Gastrocnemius medialis (tissue), 4 donors: ENCODE measurements around the gene C1RL.

Source experiments
- POLR2A ChIP-seq, 2 donors: fragments of 450-650 bp; IDR thresholded peaks; one replicate each; pipeline ENCODE4 v1.6.1; 2017; ENCODE audit warnings: antibody characterized with exemption in 2 of 2, mild to moderate bottlenecking in 2 of 2, moderate library complexity in 2 of 2
- TF ChIP-seq, protein P1 (sequence below), 5 experiments: fragments of 450-650 bp in 3 of 5; fragments of 200-600 bp in 2 of 5; sonication (generic) in 2 of 5; IDR thresholded peaks in 4 of 5; conservative IDR thresholded peaks in 1 of 5; 1 replicate in 4 of 5; 2 replicates in 1 of 5; pipeline ENCODE4 v1.5.1; 2016 to 2019; ENCODE audit warnings: antibody characterized with exemption in 5 of 5, mild to moderate bottlenecking in 3 of 5, moderate library complexity in 3 of 5

DNA sequence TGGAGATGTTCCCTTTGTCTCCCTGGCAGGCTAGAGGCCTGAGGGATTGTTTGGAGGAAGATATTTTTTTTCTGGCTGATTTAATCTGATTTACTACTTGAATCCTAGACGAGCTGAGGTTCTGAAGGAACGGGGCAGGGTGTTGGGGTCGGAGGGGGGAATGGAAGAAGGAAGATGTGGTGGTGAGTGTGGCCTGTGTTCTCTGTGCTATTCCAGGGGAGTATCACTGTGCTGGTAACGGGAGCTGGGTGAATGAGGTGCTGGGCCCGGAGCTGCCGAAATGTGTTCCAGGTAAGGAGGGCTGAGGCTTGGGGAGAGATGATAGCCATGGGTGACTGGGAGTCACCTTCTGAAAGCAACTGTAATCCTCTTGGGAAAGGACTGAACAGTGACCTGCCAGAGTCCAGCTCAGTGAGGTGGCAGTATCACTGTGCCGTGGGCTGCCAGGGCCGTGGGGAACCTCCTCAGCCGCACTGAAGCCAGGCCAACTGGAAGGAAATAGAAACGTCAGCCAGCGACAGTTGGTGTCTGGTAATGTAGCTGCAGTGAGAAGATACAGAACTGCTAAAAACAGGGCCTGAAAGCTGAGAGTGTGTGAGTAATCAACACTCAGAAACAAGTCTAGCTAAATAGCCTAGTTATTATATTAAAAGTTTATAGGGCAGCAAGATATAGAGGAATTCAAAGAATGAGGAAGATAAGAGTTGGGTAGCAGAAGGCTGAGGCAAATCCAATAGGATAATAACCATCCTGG is 40.6 kb downstream of the C1RL start:
- TF ChIP-seq, protein P1, sequence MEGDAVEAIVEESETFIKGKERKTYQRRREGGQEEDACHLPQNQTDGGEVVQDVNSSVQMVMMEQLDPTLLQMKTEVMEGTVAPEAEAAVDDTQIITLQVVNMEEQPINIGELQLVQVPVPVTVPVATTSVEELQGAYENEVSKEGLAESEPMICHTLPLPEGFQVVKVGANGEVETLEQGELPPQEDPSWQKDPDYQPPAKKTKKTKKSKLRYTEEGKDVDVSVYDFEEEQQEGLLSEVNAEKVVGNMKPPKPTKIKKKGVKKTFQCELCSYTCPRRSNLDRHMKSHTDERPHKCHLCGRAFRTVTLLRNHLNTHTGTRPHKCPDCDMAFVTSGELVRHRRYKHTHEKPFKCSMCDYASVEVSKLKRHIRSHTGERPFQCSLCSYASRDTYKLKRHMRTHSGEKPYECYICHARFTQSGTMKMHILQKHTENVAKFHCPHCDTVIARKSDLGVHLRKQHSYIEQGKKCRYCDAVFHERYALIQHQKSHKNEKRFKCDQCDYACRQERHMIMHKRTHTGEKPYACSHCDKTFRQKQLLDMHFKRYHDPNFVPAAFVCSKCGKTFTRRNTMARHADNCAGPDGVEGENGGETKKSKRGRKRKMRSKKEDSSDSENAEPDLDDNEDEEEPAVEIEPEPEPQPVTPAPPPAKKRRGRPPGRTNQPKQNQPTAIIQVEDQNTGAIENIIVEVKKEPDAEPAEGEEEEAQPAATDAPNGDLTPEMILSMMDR (IDR thresholded peaks at IDR 0.05 in 4 of 5, conservative IDR thresholded peaks at IDR 0.05 in 1 of 5) = no peak
- no peak for TF ChIP-seq POLR2A (IDR thresholded peaks at IDR 0.05)
